Measurements from ENCODE around the gene HS6ST1.

- TF ChIP-seq CTCF (IDR thresholded peaks at IDR 0.05) (no peak), POLR2A (IDR thresholded peaks at IDR 0.05) (peak in 1 of 2 donors; percentile 60)
Observed at GRCh38 chr2:128292599-128293425, 25.9 kb downstream of the HS6ST1 start.

Measured in adrenal gland (tissue), 5 donors.